GM21381 (cell line): ENCODE measurements around the gene ELK3.
A peak's percentile ranks its signal among the peaks of the same experiment; 100 is the strongest.

Experiments used
- ATAC-seq: cut with Tn5 transposase; IDR thresholded peaks from one replicate; pipeline ENCODE4 v1.9.1; 2021; ENCODE audit warnings: mild to moderate bottlenecking, moderate library complexity; ENCODE audit not compliant: unreplicated experiment

ELK3 gene

GRCh38 chr12:96186607-96187301 lies 7.4 kb upstream of the ELK3 start:
- no peak for ATAC-seq

GRCh38 chr12:96187956-96188355 lies 6.2 kb upstream of the ELK3 start:
- no peak for ATAC-seq

GRCh38 chr12:96189781-96190180 lies 4.4 kb upstream of the ELK3 start:
- ATAC-seq = no peak

- ATAC-seq = no peak
These were observed 3.6 kb upstream of the ELK3 start for GRCh38 chr12:96190413-96191108.

GRCh38 chr12:96192926-96193573 lies 1.1 kb upstream of the ELK3 start:
- no peak for ATAC-seq

- ATAC-seq = peak; percentile 3
These were observed 358 bp downstream of the ELK3 start for GRCh38 chr12:96194576-96194889.

- peak; percentile 64 for ATAC-seq
These were observed 1.0 kb downstream of the ELK3 start for GRCh38 chr12:96194971-96195844.

GRCh38 chr12:96195845-96196451 lies 1.8 kb downstream of the ELK3 start:
- peak; percentile 4 for ATAC-seq

GRCh38 chr12:96196781-96197180 lies 2.6 kb downstream of the ELK3 start:
- ATAC-seq = no peak

GRCh38 chr12:96197503-96198272 lies 3.5 kb downstream of the ELK3 start:
- ATAC-seq = no peak

GRCh38 chr12:96198965-96199364 lies 4.8 kb downstream of the ELK3 start:
- no peak for ATAC-seq

- ATAC-seq = no peak
These were observed 5.3 kb downstream of the ELK3 start for GRCh38 chr12:96199464-96199863.

GRCh38 chr12:96201272-96202227 lies 7.4 kb downstream of the ELK3 start:
- ATAC-seq = no peak

- no peak for ATAC-seq
These were observed 10.2 kb downstream of the ELK3 start for GRCh38 chr12:96204381-96204780.

- no peak for ATAC-seq
These were observed 11.7 kb downstream of the ELK3 start for GRCh38 chr12:96205908-96206307.

- ATAC-seq = no peak
These were observed 12.9 kb downstream of the ELK3 start for GRCh38 chr12:96206936-96207662.

- ATAC-seq = no peak
These were observed 14.2 kb downstream of the ELK3 start for GRCh38 chr12:96208346-96208745.

- no peak for ATAC-seq
These were observed 14.8 kb downstream of the ELK3 start for GRCh38 chr12:96208801-96209549.
